Activated naive CD4-positive, alpha-beta T cell (primary cell): ENCODE results near the gene ZNF500.

Source experiments
- DNase-seq, 4 experiments: peaks; one replicate each; lab custom pipeline; 2025; lab: John Stamatoyannopoulos, UW

The ZNF500 gene

GRCh38 chr16:4772351-4772750, 5.4 kb upstream of the ZNF500 start:
- no peak for DNase-seq

GRCh38 chr16:4771646-4772045, 4.7 kb upstream of the ZNF500 start:
- DNase-seq = no peak

DNA sequence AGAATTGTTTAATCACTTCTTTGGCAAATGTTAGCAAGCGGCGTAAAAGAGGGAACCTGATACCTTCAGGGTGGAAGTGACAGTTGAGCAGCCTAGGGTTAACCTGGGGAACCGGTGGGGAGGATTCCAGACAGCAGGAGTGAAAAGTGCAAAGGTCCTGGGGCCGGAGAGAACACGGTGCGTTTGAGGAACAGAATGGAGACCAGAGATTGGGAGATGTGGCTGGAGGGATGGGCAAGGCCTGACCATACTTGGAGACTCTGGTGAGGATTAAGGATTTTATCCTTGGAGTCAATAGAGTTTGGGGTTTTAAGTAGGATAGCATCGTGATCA, 2.3 kb upstream of the ZNF500 start:
- DNase-seq = no peak

- peak; percentile 61 to 74 (median 68) for DNase-seq
Observed at GRCh38 chr16:4768549-4769305, 1.8 kb upstream of the ZNF500 start.

GRCh38 chr16:4767872-4768548, 1.0 kb upstream of the ZNF500 start:
- no peak for DNase-seq

- no peak for DNase-seq
Observed at GRCh38 chr16:4765511-4766474, 1.2 kb downstream of the ZNF500 start.

- DNase-seq = no peak
Observed at GRCh38 chr16:4763791-4764190, 3.2 kb downstream of the ZNF500 start.

- no peak for DNase-seq
Observed at GRCh38 chr16:4762205-4762604, 4.8 kb downstream of the ZNF500 start.

GRCh38 chr16:4760221-4760910, 6.6 kb downstream of the ZNF500 start:
- no peak for DNase-seq

DNA sequence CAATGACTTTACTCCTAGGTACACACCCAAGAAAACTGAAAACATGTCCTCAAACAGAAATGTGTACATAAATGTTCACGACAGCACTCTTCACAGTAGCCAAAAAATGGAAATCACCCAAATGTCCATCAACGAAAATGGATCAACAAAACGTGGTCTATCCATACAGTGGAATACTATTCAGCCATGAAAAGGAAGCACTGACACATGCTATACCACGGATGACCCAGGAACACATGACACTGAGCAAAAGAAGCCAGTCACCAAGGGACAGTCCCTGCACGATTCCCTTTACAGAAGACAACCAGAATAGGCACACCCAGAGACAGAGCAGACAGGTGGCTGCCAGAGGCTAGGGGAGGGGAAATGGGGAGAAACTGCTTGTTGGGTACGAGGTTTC, 11.3 kb downstream of the ZNF500 start:
- no peak for DNase-seq

- DNase-seq = no peak
Observed at GRCh38 chr16:4754865-4755264, 12.1 kb downstream of the ZNF500 start.

- no peak for DNase-seq
Observed at GRCh38 chr16:4753227-4753626, 13.7 kb downstream of the ZNF500 start.

GRCh38 chr16:4752351-4753100, 14.4 kb downstream of the ZNF500 start:
- no peak for DNase-seq

DNA sequence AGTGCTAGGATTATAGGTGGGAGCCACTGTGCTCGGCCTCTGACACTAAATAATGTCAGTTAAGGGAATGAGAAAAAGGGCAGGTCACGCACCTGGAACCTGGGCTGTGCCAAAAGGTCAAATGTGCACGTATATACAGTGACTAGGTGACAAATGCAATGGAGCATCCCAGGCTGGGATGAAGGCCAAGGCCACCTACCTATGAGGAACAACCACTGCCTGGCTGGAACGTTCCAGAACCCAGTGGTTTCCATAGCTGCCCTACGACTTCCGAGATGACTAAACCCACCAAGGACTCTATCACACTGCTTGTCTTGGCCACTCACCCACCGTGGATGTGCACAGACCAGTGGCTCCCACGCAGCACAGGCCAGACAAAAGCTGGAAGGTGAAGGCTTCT, 16.1 kb downstream of the ZNF500 start:
- DNase-seq = no peak

DNA sequence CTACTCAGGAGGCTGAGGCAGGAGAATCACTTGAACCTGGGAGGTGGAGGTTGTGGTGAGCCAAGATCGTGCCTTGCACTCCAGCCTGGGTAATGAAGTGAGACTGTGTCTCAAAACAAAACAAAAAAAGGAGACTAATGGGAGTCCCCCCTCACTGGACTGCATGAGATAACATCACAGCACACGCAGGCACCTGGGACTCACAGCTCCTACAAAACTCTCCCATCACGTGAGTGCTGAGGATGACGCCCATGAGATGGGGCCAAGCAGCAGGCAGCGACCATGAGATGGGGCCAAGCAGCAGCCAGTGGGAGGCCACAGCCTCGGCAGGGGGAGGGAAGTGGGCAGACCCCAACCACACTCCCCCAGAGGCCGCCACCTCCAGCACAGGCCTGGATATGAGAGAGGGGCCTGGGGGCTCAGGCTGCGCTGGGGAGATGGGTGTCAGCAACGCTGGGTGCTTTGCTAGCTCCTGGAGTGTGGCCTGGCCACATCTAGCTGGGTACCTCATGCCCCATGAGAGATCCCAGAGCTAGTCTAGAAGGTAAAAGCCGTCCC, 17.2 kb downstream of the ZNF500 start:
- no peak for DNase-seq

DNA sequence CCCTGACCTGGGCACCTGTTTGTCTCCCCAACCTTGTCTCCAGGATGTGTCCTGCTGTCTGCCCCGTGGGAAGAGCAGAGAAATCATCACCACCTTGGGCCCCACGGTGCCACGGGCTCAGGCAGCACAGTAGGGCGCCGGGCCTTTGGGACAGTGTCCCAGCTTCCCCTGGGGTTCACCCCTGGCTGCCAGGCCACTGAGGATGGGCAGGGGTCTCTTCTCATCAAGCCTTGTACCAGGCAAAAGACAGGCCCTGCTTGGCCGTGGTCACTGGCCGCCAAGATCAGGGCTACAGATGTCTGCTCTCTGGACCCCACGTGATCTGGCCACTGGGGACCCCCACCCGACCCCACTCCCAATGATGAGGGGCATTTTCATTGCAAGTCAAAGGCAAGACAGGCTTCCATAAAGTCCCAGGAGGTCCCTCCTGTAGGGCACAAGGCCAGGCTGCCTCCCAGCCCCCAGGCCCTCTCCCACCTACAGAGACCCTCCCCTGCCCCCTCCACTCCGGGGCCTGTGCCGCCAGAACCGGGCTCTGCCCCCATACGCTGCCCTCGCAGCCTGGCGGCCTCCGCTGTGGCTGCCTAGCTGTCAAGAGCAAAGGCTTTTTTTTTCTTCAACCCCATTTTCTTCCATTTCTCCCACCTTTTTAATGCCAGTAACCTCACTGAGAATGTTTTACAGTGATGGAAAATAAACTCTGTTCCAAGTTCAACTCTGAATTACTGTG, 18.1 kb downstream of the ZNF500 start:
- DNase-seq = no peak

- DNase-seq = no peak
Observed at GRCh38 chr16:4747906-4748681, 18.9 kb downstream of the ZNF500 start.

DNA sequence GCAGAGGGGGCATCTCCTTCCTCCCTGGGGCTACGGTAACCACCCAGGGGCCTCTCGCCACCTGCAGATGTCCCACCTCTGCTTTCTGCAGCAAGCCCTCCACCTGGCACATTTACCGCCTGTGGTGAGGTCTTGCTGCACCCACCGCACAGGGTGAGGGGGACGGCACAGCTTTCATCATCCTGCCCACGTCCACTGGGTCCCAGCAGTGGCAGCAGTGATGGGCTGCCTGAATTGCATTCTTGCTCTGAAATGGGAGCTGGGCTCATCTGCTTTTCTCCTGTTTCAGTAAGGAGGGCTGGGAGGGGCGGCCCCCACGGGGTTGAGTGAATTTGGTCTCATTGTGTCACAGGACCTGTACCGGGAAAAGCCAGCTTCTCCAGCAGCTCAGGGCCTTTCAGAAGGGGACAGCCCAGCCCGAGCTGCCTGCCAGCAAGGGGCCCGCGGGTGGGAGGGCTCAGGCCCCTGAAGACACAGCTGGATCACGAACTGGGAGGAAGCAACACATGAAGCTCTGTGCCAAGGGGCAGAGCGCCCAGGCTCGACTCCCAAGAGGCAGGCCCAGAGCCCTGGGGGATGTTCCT, 19.9 kb downstream of the ZNF500 start:
- DNase-seq = no peak

DNA sequence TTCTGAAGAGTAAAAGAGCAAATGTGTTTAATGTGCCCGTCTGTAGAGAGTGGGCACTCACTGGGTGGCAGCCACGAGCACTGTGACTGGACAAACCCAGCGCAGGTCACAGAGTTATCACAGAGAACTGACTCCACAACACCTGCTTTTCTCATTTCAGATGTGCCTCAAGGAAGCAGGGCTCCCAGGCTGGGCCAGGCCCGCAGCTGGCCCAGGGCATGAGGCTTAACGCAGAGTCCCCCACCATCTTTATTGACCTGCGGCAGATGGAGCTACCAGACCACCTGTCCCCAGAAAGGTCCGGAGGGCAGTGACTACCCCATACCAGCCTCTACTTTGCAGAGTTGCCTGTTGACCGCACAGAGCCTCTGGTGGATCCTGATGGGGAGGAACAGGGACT, 20.7 kb downstream of the ZNF500 start:
- DNase-seq = no peak
